HepG2 (cell line): Measurements from ENCODE around the gene LURAP1L. TPM values are rescaled to one million over a fixed set of nuclear protein-coding genes. Genes with fewer than 3 reads are reported as not detected.

Source experiments
- BHLHE40 ChIP-seq: IDR thresholded peaks from 2 replicates; pipeline ENCODE4 v1.6.1; 2011; ENCODE audit warnings: low read length, improper control_type of control experiment
- DMAP1 ChIP-seq: IDR thresholded peaks from 2 replicates; pipeline ENCODE4 v1.6.1; 2016
- DNMT3B ChIP-seq: conservative IDR thresholded peaks from 2 replicates; pipeline ENCODE4 v1.6.1; 2016; ENCODE audit warnings: missing biosample characterization, control low read depth
- EEA1 ChIP-seq: sonication (generic); formaldehyde crosslinking; IDR thresholded peaks from 2 replicates; pipeline ENCODE4 v1.5.1; 2020; ENCODE audit warnings: mild to moderate bottlenecking, missing genetic modification reagents, borderline replicate concordance
- FOXA3 ChIP-seq: IDR thresholded peaks from 2 replicates; pipeline ENCODE4 v1.6.1; 2016; ENCODE audit warnings: missing genetic modification reagents, missing compliant biosample characterization
- HMG20A ChIP-seq: IDR thresholded peaks from 2 replicates; pipeline ENCODE4 v1.6.1; 2016; ENCODE audit warnings: borderline replicate concordance
- KDM5B ChIP-seq: sonication (generic); formaldehyde crosslinking; IDR thresholded peaks from 2 replicates; pipeline ENCODE4 v1.4.0; 2020; ENCODE audit warnings: missing genetic modification reagents, mild to moderate bottlenecking, borderline replicate concordance
- KLF12 ChIP-seq: sonication (generic); formaldehyde crosslinking; IDR thresholded peaks from 2 replicates; pipeline ENCODE4 v1.4.0; 2020; ENCODE audit warnings: missing genetic modification reagents, borderline replicate concordance
- RARA ChIP-seq: IDR thresholded peaks from 2 replicates; pipeline ENCODE4 v1.6.1; 2016; ENCODE audit warnings: missing genetic modification reagents, missing compliant biosample characterization
- RBM39 ChIP-seq: fragments of 200-400 bp; formaldehyde crosslinking; IDR thresholded peaks from one replicate; pipeline ENCODE4 v1.6.1; 2018; ENCODE audit warnings: antibody characterized with exemption, mild to moderate bottlenecking, low read depth, low read length; ENCODE audit not compliant: poor library complexity, severe bottlenecking
- REL ChIP-seq: sonication (generic); formaldehyde crosslinking; conservative IDR thresholded peaks from 2 replicates; pipeline ENCODE4 v1.8.0; 2022; ENCODE audit warnings: mild to moderate bottlenecking, missing genetic modification reagents, moderate library complexity
- SOX6 ChIP-seq, 2 experiments: fragments of 450-650 bp in 1 of 2; sonication (generic) in 1 of 2; formaldehyde crosslinking in 1 of 2; IDR thresholded peaks; 2 replicates each; pipeline versions ENCODE4 v1.4.0 to v1.6.1; 2017 to 2020; ENCODE audit warnings: antibody characterized with exemption in 1 of 2, mild to moderate bottlenecking in 1 of 2, missing genetic modification reagents in 1 of 2
- TEAD2 ChIP-seq: sonication (generic); formaldehyde crosslinking; IDR thresholded peaks from 2 replicates; pipeline ENCODE4 v1.9.0; 2021; ENCODE audit warnings: missing genetic modification reagents
- ZBTB7A ChIP-seq: sonication (generic); formaldehyde crosslinking; IDR thresholded peaks from 2 replicates; pipeline ENCODE4 v1.8.0; 2022; ENCODE audit warnings: mild to moderate bottlenecking, missing genetic modification reagents
- ZBTB7B ChIP-seq: sonication (generic); formaldehyde crosslinking; IDR thresholded peaks from 2 replicates; pipeline ENCODE4 v1.4.0; 2020; ENCODE audit warnings: missing genetic modification reagents
- ZBTB8A ChIP-seq: sonication (generic); formaldehyde crosslinking; IDR thresholded peaks from 2 replicates; pipeline ENCODE4 v1.4.0; 2020; ENCODE audit warnings: mild to moderate bottlenecking, low read depth, missing genetic modification reagents, borderline replicate concordance
- ZKSCAN8 ChIP-seq: IDR thresholded peaks from 2 replicates; pipeline ENCODE4 v1.6.1; 2016; ENCODE audit warnings: borderline replicate concordance, missing genetic modification reagents, missing compliant biosample characterization
- ZNF17 ChIP-seq: sonication (generic); formaldehyde crosslinking; IDR thresholded peaks from 2 replicates; pipeline ENCODE4 v1.5.0; 2020; ENCODE audit warnings: mild to moderate bottlenecking, missing genetic modification reagents
- ZNF335 ChIP-seq: sonication (generic); formaldehyde crosslinking; IDR thresholded peaks from 2 replicates; pipeline ENCODE4 v1.4.0; 2020; ENCODE audit warnings: missing genetic modification reagents
- ZNF383 ChIP-seq: sonication (generic); formaldehyde crosslinking; IDR thresholded peaks from 2 replicates; pipeline ENCODE4 v1.4.0; 2020; ENCODE audit warnings: missing genetic modification reagents, mild to moderate bottlenecking, borderline replicate concordance
- ZNF501 ChIP-seq: sonication (generic); formaldehyde crosslinking; IDR thresholded peaks from 2 replicates; pipeline ENCODE4 v1.5.1; 2020; ENCODE audit warnings: mild to moderate bottlenecking, moderate library complexity, missing genetic modification reagents
- ZNF747 ChIP-seq: sonication (generic); formaldehyde crosslinking; IDR thresholded peaks from 2 replicates; pipeline ENCODE4 v1.8.1; 2023; ENCODE audit warnings: missing genetic modification reagents, mild to moderate bottlenecking, borderline replicate concordance
- ZNF776 ChIP-seq: sonication (generic); formaldehyde crosslinking; IDR thresholded peaks from 2 replicates; pipeline ENCODE4 v1.4.0; 2020; ENCODE audit warnings: mild to moderate bottlenecking, missing genetic modification reagents
- polyA plus RNA-seq, 8 experiments: library from polyadenylated mRNA; depleted of rRNA in 3 of 8; stranded (reverse) in 7 of 8; unstranded in 1 of 8; fragments of >200 nt; fragmentation: Illumina TruSeq in 4 of 8; extraction: Trizol in 4 of 8; gene quantifications; 2 replicates each; pipeline versions ENCODE4 v1.2.1 to v1.2.3, GENCODE V29; 2011 to 2016; ENCODE audit warnings: low read depth in 4 of 8, missing spikeins in 1 of 8, mixed read lengths in 1 of 8; ENCODE audit not compliant: insufficient read depth in 1 of 8
- total RNA-seq, 5 experiments: library from RNA; depleted of rRNA; stranded (reverse); fragments of >200 nt; fragmentation: Illumina TruSeq; extraction: Trizol; gene quantifications; 2 replicates each; pipeline ENCODE4 v1.2.3, GENCODE V29; 2016; ENCODE audit warnings: low read depth in 1 of 5
- TF ChIP-seq, protein P1 (sequence below): sonication (generic); formaldehyde crosslinking; IDR thresholded peaks from 2 replicates; pipeline ENCODE4 v1.4.0; 2020; ENCODE audit warnings: missing genetic modification reagents
- TF ChIP-seq, protein P2 (sequence below): sonication (generic); formaldehyde crosslinking; IDR thresholded peaks from 2 replicates; pipeline ENCODE4 v1.4.0; 2020; ENCODE audit warnings: missing genetic modification reagents
- TF ChIP-seq, protein P3 (sequence below): sonication (generic); formaldehyde crosslinking; IDR thresholded peaks from 2 replicates; pipeline ENCODE4 v1.4.0; 2020; ENCODE audit warnings: missing genetic modification reagents
- TF ChIP-seq, protein P4 (sequence below): sonication (generic); formaldehyde crosslinking; IDR thresholded peaks from 2 replicates; pipeline ENCODE4 v1.4.0; 2020; ENCODE audit warnings: low read depth, mild to moderate bottlenecking, missing genetic modification reagents
- TF ChIP-seq, protein P5 (sequence below): sonication (generic); formaldehyde crosslinking; IDR thresholded peaks from 2 replicates; pipeline ENCODE4 v1.4.0; 2020; ENCODE audit warnings: mild to moderate bottlenecking, missing genetic modification reagents

LURAP1L gene
- total and polyA plus RNA-seq, 2 of the 13 experiments (the other 11 are each of a cell fraction or from before 2014, with no cell fraction given) = 6.7 to 16.6 TPM

DNA sequence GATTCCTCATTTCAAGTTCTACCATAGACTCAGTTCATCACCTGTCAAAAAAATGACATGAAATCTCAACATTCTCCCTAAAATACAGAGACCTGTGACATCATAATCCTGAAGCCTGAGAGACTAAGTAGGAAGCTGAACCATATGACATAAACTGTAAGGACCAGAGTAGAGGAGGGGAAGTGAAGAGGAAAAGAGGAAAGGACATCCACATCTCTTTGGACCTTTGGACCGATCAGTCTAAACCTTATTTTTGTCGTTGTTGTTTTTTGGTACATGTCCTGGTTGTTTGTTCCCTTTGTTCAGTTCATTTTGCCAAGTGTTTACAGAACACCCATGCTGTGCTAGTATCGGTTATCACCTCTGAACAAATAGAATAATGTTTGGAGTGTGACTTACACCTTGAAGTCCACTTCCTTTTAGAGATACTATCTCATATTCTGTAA, 41.9 kb downstream of the LURAP1L start (continued):
- TF ChIP-seq ZNF747 (CRISPR knock-in tag) (no peak), ZNF335 (no peak), ZNF501 (CRISPR knock-in tag) (no peak), ZNF776 (CRISPR knock-in tag) (no peak), HMG20A (peak; percentile 75; the same call in 1 of the 2 replicates), DNMT3B (CRISPR knock-in tag) (no peak), EEA1 (CRISPR knock-in tag) (no peak), FOXA3 (CRISPR knock-in tag) (peak; percentile 94), ZBTB8A (CRISPR knock-in tag) (no peak), RBM39 (no peak), TEAD2 (CRISPR knock-in tag) (no peak), ZBTB7A (CRISPR knock-in tag) (no peak), KLF12 (CRISPR knock-in tag) (no peak), ZBTB7B (CRISPR knock-in tag) (no peak), DMAP1 (CRISPR knock-in tag) (no peak), ZNF383 (CRISPR knock-in tag) (no peak), REL (CRISPR knock-in tag) (no peak), RARA (CRISPR knock-in tag) (peak; percentile 83), ZKSCAN8 (CRISPR knock-in tag) (no peak), ZNF17 (CRISPR knock-in tag) (no peak), BHLHE40 (peak; percentile 29; the same call in 1 of the 2 replicates), SOX6 (IDR thresholded peaks at IDR 0.05) (no peak), SOX6 (CRISPR knock-in tag; IDR thresholded peaks at IDR 0.05) (peak; percentile 99), KDM5B (CRISPR knock-in tag) (no peak)
- TF ChIP-seq, protein P1, sequence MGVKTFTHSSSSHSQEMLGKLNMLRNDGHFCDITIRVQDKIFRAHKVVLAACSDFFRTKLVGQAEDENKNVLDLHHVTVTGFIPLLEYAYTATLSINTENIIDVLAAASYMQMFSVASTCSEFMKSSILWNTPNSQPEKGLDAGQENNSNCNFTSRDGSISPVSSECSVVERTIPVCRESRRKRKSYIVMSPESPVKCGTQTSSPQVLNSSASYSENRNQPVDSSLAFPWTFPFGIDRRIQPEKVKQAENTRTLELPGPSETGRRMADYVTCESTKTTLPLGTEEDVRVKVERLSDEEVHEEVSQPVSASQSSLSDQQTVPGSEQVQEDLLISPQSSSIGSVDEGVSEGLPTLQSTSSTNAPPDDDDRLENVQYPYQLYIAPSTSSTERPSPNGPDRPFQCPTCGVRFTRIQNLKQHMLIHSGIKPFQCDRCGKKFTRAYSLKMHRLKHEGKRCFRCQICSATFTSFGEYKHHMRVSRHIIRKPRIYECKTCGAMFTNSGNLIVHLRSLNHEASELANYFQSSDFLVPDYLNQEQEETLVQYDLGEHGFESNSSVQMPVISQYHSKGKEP (CRISPR knock-in tag) = no peak
- TF ChIP-seq, protein P2, sequence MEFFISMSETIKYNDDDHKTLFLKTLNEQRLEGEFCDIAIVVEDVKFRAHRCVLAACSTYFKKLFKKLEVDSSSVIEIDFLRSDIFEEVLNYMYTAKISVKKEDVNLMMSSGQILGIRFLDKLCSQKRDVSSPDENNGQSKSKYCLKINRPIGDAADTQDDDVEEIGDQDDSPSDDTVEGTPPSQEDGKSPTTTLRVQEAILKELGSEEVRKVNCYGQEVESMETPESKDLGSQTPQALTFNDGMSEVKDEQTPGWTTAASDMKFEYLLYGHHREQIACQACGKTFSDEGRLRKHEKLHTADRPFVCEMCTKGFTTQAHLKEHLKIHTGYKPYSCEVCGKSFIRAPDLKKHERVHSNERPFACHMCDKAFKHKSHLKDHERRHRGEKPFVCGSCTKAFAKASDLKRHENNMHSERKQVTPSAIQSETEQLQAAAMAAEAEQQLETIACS (CRISPR knock-in tag) = no peak
- TF ChIP-seq, protein P3, sequence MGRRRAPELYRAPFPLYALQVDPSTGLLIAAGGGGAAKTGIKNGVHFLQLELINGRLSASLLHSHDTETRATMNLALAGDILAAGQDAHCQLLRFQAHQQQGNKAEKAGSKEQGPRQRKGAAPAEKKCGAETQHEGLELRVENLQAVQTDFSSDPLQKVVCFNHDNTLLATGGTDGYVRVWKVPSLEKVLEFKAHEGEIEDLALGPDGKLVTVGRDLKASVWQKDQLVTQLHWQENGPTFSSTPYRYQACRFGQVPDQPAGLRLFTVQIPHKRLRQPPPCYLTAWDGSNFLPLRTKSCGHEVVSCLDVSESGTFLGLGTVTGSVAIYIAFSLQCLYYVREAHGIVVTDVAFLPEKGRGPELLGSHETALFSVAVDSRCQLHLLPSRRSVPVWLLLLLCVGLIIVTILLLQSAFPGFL (CRISPR knock-in tag) = no peak
- TF ChIP-seq, protein P4, sequence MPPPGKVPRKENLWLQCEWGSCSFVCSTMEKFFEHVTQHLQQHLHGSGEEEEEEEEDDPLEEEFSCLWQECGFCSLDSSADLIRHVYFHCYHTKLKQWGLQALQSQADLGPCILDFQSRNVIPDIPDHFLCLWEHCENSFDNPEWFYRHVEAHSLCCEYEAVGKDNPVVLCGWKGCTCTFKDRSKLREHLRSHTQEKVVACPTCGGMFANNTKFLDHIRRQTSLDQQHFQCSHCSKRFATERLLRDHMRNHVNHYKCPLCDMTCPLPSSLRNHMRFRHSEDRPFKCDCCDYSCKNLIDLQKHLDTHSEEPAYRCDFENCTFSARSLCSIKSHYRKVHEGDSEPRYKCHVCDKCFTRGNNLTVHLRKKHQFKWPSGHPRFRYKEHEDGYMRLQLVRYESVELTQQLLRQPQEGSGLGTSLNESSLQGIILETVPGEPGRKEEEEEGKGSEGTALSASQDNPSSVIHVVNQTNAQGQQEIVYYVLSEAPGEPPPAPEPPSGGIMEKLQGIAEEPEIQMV = no peak
- TF ChIP-seq, protein P5, sequence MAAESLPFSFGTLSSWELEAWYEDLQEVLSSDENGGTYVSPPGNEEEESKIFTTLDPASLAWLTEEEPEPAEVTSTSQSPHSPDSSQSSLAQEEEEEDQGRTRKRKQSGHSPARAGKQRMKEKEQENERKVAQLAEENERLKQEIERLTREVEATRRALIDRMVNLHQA (CRISPR knock-in tag) = no peak
